Liver (tissue), 9 donors: ENCODE results near the gene PARM1. TPM values are rescaled to one million over a fixed set of nuclear protein-coding genes. Genes with fewer than 3 reads are reported as not detected.

Experiments used
- DNase-seq: peaks from one replicate; pipeline ENCODE4 v3.0.0-alpha.2; 2017; ENCODE audit warnings: low spot score
- H3K27ac ChIP-seq, 2 donors: one replicate each; pipeline ENCODE4 v1.7.0; 2013; ENCODE audit warnings: inconsistent platforms in 2 of 2, low read length in 2 of 2, control low read depth in 1 of 2, low read depth in 1 of 2, mild to moderate bottlenecking in 1 of 2
- H3K27me3 ChIP-seq, 4 donors: one replicate each; pipeline versions ENCODE4 v1.6.1 to v1.7.0; 2013; ENCODE audit warnings: low read length in 3 of 4, inconsistent platforms in 1 of 4, mild to moderate bottlenecking in 1 of 4, moderate library complexity in 1 of 4; ENCODE audit not compliant: control insufficient read depth in 4 of 4, insufficient read depth in 4 of 4
- H3K36me3 ChIP-seq, 4 donors: one replicate each; pipeline versions ENCODE4 v1.6.1 to v1.7.0; 2013; ENCODE audit warnings: low read length in 3 of 4, mild to moderate bottlenecking in 3 of 4, low read depth in 1 of 4, moderate library complexity in 1 of 4; ENCODE audit not compliant: control insufficient read depth in 4 of 4, insufficient read depth in 3 of 4
- H3K4me1 ChIP-seq, 4 donors: one replicate each; pipeline versions ENCODE4 v1.6.1 to v1.7.0; 2013; ENCODE audit warnings: low read length in 3 of 4, mild to moderate bottlenecking in 3 of 4, moderate library complexity in 1 of 4; ENCODE audit not compliant: control insufficient read depth in 4 of 4, insufficient read depth in 4 of 4
- H3K4me3 ChIP-seq, 3 donors: one replicate each; pipeline versions ENCODE4 v1.6.1 to v1.7.0; 2013; ENCODE audit warnings: low read length in 3 of 3, control low read depth in 1 of 3, low read depth in 1 of 3, mild to moderate bottlenecking in 1 of 3
- H3K9ac ChIP-seq, 2 donors: one replicate each; pipeline ENCODE4 v1.7.0; 2013; ENCODE audit warnings: low read length in 2 of 2, mild to moderate bottlenecking in 2 of 2, moderate library complexity in 2 of 2, control low read depth in 1 of 2, low read depth in 1 of 2
- H3K9me3 ChIP-seq, 4 donors: one replicate each; pipeline versions ENCODE4 v1.6.1 to v1.7.0; 2013; ENCODE audit warnings: low read length in 3 of 4; ENCODE audit not compliant: control insufficient read depth in 4 of 4
- ATF3 ChIP-seq: IDR thresholded peaks from 2 replicates; pipeline ENCODE4 v1.6.1; 2016; ENCODE audit warnings: antibody characterized with exemption
- CTCF ChIP-seq: fragments of 150-350 bp; IDR thresholded peaks from 2 replicates; pipeline ENCODE4 v1.5.1; 2017; ENCODE audit warnings: improper control_type of control experiment, low read depth, low read length; ENCODE audit not compliant: missing input control
- FOXA1 ChIP-seq: IDR thresholded peaks from 2 replicates; pipeline ENCODE4 v1.6.1; 2016; ENCODE audit warnings: antibody characterized with exemption
- FOXA2 ChIP-seq: IDR thresholded peaks from 2 replicates; pipeline ENCODE4 v1.6.1; 2016; ENCODE audit warnings: antibody characterized with exemption
- GABPA ChIP-seq, 2 donors: IDR thresholded peaks in 1 of 2; conservative IDR thresholded peaks in 1 of 2; 2 replicates each; pipeline ENCODE4 v1.6.1; 2016; ENCODE audit warnings: antibody characterized with exemption in 2 of 2, mild to moderate bottlenecking in 1 of 2, moderate library complexity in 1 of 2
- HNF4A ChIP-seq, 2 donors: conservative IDR thresholded peaks; 2 replicates each; pipeline ENCODE4 v1.6.1; 2016; ENCODE audit warnings: antibody characterized with exemption in 2 of 2, mild to moderate bottlenecking in 2 of 2
- HNF4G ChIP-seq: IDR thresholded peaks from 2 replicates; pipeline ENCODE4 v1.6.1; 2016; ENCODE audit warnings: antibody characterized with exemption
- JUND ChIP-seq, 2 donors: IDR thresholded peaks; 2 replicates each; pipeline ENCODE4 v1.6.1; 2016; ENCODE audit warnings: antibody characterized with exemption in 2 of 2
- MAX ChIP-seq: IDR thresholded peaks from 2 replicates; pipeline ENCODE4 v1.6.1; 2016; ENCODE audit warnings: antibody characterized with exemption
- NR2F2 ChIP-seq: IDR thresholded peaks from 2 replicates; pipeline ENCODE4 v1.6.1; 2016; ENCODE audit warnings: antibody characterized with exemption
- RAD21 ChIP-seq, 2 donors: IDR thresholded peaks; 2 replicates each; pipeline ENCODE4 v1.6.1; 2016; ENCODE audit warnings: antibody characterized with exemption in 2 of 2, mild to moderate bottlenecking in 2 of 2
- REST ChIP-seq: IDR thresholded peaks from 2 replicates; pipeline ENCODE4 v1.6.1; 2016; ENCODE audit warnings: antibody characterized with exemption, mild to moderate bottlenecking
- RXRA ChIP-seq, 2 donors: IDR thresholded peaks; 2 replicates each; pipeline ENCODE4 v1.6.1; 2017 to 2018; ENCODE audit warnings: antibody characterized with exemption in 2 of 2, mild to moderate bottlenecking in 1 of 2
- SP1 ChIP-seq: IDR thresholded peaks from 2 replicates; pipeline ENCODE4 v1.6.1; 2018; ENCODE audit warnings: antibody characterized with exemption, mild to moderate bottlenecking
- TAF1 ChIP-seq: conservative IDR thresholded peaks from 2 replicates; pipeline ENCODE4 v1.6.1; 2016; ENCODE audit warnings: antibody characterized with exemption, mild to moderate bottlenecking
- YY1 ChIP-seq: IDR thresholded peaks from 2 replicates; pipeline ENCODE4 v1.6.1; 2016; ENCODE audit warnings: antibody characterized with exemption, mild to moderate bottlenecking
- ZBTB33 ChIP-seq: IDR thresholded peaks from 2 replicates; pipeline ENCODE4 v1.6.1; 2016; ENCODE audit warnings: antibody characterized with exemption
- WGBS: extraction: QIAGEN DNeasy Blood & Tissue Kit; methylation state at CpG from one replicate; pipeline ENCODE4 v1.1.7; 2013; 5-methylcytosine and 5-hydroxymethylcytosine counted together
- polyA plus RNA-seq, 2 donors: library from polyadenylated mRNA; stranded (reverse) in 1 of 2; unstranded in 1 of 2; fragments of 200-250 nt in 1 of 2; fragments of >200 nt in 1 of 2; fragmentation: Nextera tagmentation in 1 of 2; extraction: Ambion mirVana in 1 of 2; gene quantifications; one replicate each; pipeline versions ENCODE4 v1.2.1 to v1.2.3, GENCODE V29; 2013 to 2015
- total RNA-seq, 2 donors: library from RNA; depleted of rRNA; stranded (reverse); fragments of >200 nt; gene quantifications; one replicate each; pipeline ENCODE4 v1.2.3, GENCODE V29; 2014
- donor health status: healthy.
- donor health status: healthy.
- donor health status: healthy.
- donor health status: healthy.
- donor health status: healthy.

Gene PARM1
- total and polyA plus RNA-seq, 4 donors, result 0.42 to 2.2 (median 0.74) TPM

GRCh38 chr4:75030028-75030427 is 97.1 kb downstream of the PARM1 start:
- no peak overlapping the region for H3K27ac ChIP-seq
- DNase-seq, result no peak
- 39% methylated on average over 1 of the region's 1 CpG for whole genome bisulfite sequencing
- no peaks in the 10 kb centered on the region for H3K9me3 ChIP-seq
- no peak overlapping the region for H3K4me3 ChIP-seq
- no peaks in the 10 kb centered on the region for H3K27me3 ChIP-seq
- H3K9ac ChIP-seq, result no peak overlapping the region
- peaks cover 0 to 6% (median 1%) of the 10 kb centered on the region in 4 donors for H3K4me1 ChIP-seq
- TF ChIP-seq MAX, result no peak
- no peak for TF ChIP-seq JUND (IDR thresholded peaks at IDR 0.05)
- TF ChIP-seq RXRA (IDR thresholded peaks at IDR 0.05), result no peak
- no peak for TF ChIP-seq SP1
- TF ChIP-seq HNF4A (conservative IDR thresholded peaks at IDR 0.05), result no peak
- H3K36me3 ChIP-seq, result no peaks in the 10 kb centered on the region

GRCh38 chr4:75030649-75031235 is 97.8 kb downstream of the PARM1 start:
- Histone ChIP-seq H3K9me3 (no peaks in the 10 kb centered on the region), H3K27ac (no peak overlapping the region), H3K27me3 (no peaks in the 10 kb centered on the region), H3K9ac (no peak overlapping the region), H3K4me1 (peaks cover 0 to 6% (median 1%) of the 10 kb centered on the region in 4 donors), H3K36me3 (no peaks in the 10 kb centered on the region), H3K4me3 (no peak overlapping the region)
- no peak for TF ChIP-seq ATF3
- TF ChIP-seq SP1, result no peak
- no peak for TF ChIP-seq REST
- TF ChIP-seq MAX, result no peak
- no peak for TF ChIP-seq NR2F2
- TF ChIP-seq HNF4A (conservative IDR thresholded peaks at IDR 0.05), result no peak
- TF ChIP-seq FOXA1, result no peak
- no peak for TF ChIP-seq TAF1
- no peak for TF ChIP-seq RAD21 (IDR thresholded peaks at IDR 0.05)
- TF ChIP-seq JUND (IDR thresholded peaks at IDR 0.05), result no peak
- no peak for TF ChIP-seq FOXA2
- TF ChIP-seq ZBTB33, result no peak
- no peak for TF ChIP-seq HNF4G
- TF ChIP-seq GABPA (IDR thresholded peaks at IDR 0.05 in 1 of 2, conservative IDR thresholded peaks at IDR 0.05 in 1 of 2), result no peak
- TF ChIP-seq CTCF, result no peak
- no peak for TF ChIP-seq YY1
- no peak for TF ChIP-seq RXRA (IDR thresholded peaks at IDR 0.05)
- DNase-seq, result no peak
- 79% methylated on average over 3 of the region's 3 CpGs for WGBS
